Measurements from ENCODE around the gene CRELD2. TPM values are rescaled to one million over a fixed set of nuclear protein-coding genes. Genes with fewer than 3 reads are reported as not detected.

Gene CRELD2
- total and polyA plus RNA-seq, 2 of the 13 experiments (the other 11 are each of a cell fraction or from before 2014, with no cell fraction given): 17.2 to 44.7 TPM

DNA sequence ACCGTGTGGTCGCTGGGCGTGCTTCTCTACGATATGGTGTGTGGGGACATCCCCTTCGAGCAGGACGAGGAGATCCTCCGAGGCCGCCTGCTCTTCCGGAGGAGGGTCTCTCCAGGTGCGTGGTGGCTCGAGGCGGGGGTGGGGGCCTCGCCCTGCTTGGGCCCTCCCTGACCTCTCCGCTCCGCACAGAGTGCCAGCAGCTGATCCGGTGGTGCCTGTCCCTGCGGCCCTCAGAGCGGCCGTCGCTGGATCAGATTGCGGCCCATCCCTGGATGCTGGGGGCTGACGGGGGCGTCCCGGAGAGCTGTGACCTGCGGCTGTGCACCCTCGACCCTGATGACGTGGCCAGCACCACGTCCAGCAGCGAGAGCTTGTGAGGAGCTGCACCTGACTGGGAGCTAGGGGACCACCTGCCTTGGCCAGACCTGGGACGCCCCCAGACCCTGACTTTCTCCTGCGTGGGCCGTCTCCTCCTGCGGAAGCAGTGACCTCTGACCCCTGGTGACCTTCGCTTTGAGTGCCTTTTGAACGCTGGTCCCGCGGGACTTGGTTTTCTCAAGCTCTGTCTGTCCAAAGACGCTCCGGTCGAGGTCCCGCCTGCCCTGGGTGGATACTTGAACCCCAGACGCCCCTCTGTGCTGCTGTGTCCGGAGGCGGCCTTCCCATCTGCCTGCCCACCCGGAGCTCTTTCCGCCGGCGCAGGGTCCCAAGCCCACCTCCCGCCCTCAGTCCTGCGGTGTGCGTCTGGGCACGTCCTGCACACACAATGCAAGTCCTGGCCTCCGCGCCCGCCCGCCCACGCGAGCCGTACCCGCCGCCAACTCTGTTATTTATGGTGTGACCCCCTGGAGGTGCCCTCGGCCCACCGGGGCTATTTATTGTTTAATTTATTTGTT, 44.6 kb downstream of the CRELD2 start (continued):
- TF ChIP-seq, protein P1, sequence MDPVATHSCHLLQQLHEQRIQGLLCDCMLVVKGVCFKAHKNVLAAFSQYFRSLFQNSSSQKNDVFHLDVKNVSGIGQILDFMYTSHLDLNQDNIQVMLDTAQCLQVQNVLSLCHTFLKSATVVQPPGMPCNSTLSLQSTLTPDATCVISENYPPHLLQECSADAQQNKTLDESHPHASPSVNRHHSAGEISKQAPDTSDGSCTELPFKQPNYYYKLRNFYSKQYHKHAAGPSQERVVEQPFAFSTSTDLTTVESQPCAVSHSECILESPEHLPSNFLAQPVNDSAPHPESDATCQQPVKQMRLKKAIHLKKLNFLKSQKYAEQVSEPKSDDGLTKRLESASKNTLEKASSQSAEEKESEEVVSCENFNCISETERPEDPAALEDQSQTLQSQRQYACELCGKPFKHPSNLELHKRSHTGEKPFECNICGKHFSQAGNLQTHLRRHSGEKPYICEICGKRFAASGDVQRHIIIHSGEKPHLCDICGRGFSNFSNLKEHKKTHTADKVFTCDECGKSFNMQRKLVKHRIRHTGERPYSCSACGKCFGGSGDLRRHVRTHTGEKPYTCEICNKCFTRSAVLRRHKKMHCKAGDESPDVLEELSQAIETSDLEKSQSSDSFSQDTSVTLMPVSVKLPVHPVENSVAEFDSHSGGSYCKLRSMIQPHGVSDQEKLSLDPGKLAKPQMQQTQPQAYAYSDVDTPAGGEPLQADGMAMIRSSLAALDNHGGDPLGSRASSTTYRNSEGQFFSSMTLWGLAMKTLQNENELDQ (CRISPR knock-in tag; IDR thresholded peaks at IDR 0.05; ENCODE audit: borderline replicate concordance): no peak
- TF ChIP-seq, protein P2, sequence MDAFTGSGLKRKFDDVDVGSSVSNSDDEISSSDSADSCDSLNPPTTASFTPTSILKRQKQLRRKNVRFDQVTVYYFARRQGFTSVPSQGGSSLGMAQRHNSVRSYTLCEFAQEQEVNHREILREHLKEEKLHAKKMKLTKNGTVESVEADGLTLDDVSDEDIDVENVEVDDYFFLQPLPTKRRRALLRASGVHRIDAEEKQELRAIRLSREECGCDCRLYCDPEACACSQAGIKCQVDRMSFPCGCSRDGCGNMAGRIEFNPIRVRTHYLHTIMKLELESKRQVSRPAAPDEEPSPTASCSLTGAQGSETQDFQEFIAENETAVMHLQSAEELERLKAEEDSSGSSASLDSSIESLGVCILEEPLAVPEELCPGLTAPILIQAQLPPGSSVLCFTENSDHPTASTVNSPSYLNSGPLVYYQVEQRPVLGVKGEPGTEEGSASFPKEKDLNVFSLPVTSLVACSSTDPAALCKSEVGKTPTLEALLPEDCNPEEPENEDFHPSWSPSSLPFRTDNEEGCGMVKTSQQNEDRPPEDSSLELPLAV (CRISPR knock-in tag; conservative IDR thresholded peaks at IDR 0.05; ENCODE audit: low read depth): no peak
- TF ChIP-seq SRY (CRISPR knock-in tag; IDR thresholded peaks at IDR 0.05) (no peak; the same call in 1 of the 2 replicates), ZFY (CRISPR knock-in tag; IDR thresholded peaks at IDR 0.05) (no peak), PHF21A (CRISPR knock-in tag; IDR thresholded peaks at IDR 0.05) (0 out of 2 replicates have a peak, but pooled peaks have one; percentile 41), ZNF44 (CRISPR knock-in tag; IDR thresholded peaks at IDR 0.05) (no peak), MAFG (CRISPR knock-in tag; IDR thresholded peaks at IDR 0.05) (no peak), RBAK (CRISPR knock-in tag; IDR thresholded peaks at IDR 0.05) (peak; percentile 65; the same call in 1 of the 2 replicates), ZNF777 (CRISPR knock-in tag; IDR thresholded peaks at IDR 0.05) (no peak), ZFX (CRISPR knock-in tag; IDR thresholded peaks at IDR 0.05; ENCODE audit: low read depth) (peak; percentile 58), MED8 (CRISPR knock-in tag; IDR thresholded peaks at IDR 0.05; ENCODE audit: insufficient replicate concordance) (no peak), CREM (IDR thresholded peaks at IDR 0.05) (no peak), CREM (CRISPR knock-in tag; IDR thresholded peaks at IDR 0.05) (no peak), ZNF839 (CRISPR knock-in tag; IDR thresholded peaks at IDR 0.05; ENCODE audit: borderline replicate concordance) (no peak)
- TF ChIP-seq, protein P3, sequence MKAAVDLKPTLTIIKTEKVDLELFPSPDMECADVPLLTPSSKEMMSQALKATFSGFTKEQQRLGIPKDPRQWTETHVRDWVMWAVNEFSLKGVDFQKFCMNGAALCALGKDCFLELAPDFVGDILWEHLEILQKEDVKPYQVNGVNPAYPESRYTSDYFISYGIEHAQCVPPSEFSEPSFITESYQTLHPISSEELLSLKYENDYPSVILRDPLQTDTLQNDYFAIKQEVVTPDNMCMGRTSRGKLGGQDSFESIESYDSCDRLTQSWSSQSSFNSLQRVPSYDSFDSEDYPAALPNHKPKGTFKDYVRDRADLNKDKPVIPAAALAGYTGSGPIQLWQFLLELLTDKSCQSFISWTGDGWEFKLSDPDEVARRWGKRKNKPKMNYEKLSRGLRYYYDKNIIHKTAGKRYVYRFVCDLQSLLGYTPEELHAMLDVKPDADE (CRISPR knock-in tag; IDR thresholded peaks at IDR 0.05): no peak
- TF ChIP-seq, protein P4, sequence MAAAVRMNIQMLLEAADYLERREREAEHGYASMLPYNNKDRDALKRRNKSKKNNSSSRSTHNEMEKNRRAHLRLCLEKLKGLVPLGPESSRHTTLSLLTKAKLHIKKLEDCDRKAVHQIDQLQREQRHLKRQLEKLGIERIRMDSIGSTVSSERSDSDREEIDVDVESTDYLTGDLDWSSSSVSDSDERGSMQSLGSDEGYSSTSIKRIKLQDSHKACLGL (CRISPR knock-in tag; IDR thresholded peaks at IDR 0.05): peak; percentile 72; the same call in 1 of the 2 replicates
- TF ChIP-seq, protein P5, sequence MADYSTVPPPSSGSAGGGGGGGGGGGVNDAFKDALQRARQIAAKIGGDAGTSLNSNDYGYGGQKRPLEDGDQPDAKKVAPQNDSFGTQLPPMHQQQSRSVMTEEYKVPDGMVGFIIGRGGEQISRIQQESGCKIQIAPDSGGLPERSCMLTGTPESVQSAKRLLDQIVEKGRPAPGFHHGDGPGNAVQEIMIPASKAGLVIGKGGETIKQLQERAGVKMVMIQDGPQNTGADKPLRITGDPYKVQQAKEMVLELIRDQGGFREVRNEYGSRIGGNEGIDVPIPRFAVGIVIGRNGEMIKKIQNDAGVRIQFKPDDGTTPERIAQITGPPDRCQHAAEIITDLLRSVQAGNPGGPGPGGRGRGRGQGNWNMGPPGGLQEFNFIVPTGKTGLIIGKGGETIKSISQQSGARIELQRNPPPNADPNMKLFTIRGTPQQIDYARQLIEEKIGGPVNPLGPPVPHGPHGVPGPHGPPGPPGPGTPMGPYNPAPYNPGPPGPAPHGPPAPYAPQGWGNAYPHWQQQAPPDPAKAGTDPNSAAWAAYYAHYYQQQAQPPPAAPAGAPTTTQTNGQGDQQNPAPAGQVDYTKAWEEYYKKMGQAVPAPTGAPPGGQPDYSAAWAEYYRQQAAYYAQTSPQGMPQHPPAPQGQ (CRISPR knock-in tag; IDR thresholded peaks at IDR 0.05; ENCODE audit: borderline replicate concordance): no peak
- TF ChIP-seq, protein P6, sequence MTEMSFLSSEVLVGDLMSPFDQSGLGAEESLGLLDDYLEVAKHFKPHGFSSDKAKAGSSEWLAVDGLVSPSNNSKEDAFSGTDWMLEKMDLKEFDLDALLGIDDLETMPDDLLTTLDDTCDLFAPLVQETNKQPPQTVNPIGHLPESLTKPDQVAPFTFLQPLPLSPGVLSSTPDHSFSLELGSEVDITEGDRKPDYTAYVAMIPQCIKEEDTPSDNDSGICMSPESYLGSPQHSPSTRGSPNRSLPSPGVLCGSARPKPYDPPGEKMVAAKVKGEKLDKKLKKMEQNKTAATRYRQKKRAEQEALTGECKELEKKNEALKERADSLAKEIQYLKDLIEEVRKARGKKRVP (CRISPR knock-in tag; IDR thresholded peaks at IDR 0.05): no peak

All from HepG2 (cell line).